ENCODE results near the gene ST7.

The ST7 gene

DNA sequence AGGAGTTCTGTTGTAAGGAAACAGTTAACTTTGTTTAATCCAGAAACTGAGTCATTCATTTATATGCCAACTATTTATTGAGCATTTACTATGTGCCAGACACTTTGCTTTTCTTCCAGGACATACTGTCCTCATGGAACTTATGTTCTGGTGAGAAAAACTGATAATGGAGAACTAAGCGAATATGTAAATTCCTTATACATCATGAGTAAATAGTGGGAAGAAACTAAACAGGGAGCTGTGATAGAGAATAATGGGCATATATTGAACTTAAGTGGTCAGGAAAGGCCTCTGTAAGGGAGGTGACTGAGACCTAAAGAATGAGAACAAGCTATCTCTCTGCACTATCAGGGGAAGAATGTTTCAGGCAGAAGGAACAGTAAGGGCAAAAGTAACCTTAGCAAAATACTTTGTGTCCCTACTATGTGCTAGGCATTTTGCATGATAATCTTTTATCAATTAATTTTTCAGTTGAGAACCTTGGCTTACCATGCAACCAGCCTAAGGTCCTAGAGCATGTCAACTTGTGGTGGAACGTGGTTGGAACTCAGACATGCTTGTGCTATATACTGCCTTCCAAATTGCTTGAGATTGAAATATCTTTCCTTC lies 45.4 kb downstream of the ST7 start:
- Mint-ChIP-seq H3K4me1 (ENCODE audit: low read depth) (no peaks in the 10 kb centered on the region), H3K27ac (no peak overlapping the region), H3K36me3 (ENCODE audit: low read depth) (no peaks in the 10 kb centered on the region), H3K4me3 (no peak overlapping the region), H3K9me3 (no peaks in the 10 kb centered on the region), H3K27me3 (ENCODE audit: low read depth) (peaks cover 19% of the 10 kb centered on the region)
- DNase-seq (ENCODE audit: low spot score), result no peak

DNA sequence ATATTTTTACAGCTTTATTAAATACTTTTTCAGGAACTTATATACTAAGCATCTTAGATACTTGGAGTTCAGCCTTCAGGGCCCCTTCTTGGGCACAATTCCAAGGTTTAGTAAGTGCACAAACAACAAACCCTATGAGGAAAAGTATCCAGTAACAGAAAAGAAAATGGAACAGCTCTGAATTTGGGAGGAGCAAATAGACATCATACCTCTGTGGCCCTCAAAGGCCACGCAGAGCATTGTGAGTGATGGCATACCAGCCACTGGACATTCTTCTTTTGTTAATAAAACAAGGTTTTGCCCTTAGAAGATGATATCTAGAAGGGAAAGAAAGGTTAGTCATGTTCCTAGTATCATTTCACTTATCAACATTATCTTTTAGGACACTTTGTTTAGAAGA lies 46.0 kb downstream of the ST7 start:
- no peaks in the 10 kb centered on the region for H3K36me3 Mint-ChIP-seq (ENCODE audit: low read depth)
- H3K27ac Mint-ChIP-seq, result no peak overlapping the region
- no peak overlapping the region for H3K4me3 Mint-ChIP-seq
- H3K9me3 Mint-ChIP-seq, result no peaks in the 10 kb centered on the region
- no peaks in the 10 kb centered on the region for H3K4me1 Mint-ChIP-seq (ENCODE audit: low read depth)
- peaks cover 23% of the 10 kb centered on the region for H3K27me3 Mint-ChIP-seq (ENCODE audit: low read depth)
- DNase-seq (ENCODE audit: low spot score), result no peak

DNA sequence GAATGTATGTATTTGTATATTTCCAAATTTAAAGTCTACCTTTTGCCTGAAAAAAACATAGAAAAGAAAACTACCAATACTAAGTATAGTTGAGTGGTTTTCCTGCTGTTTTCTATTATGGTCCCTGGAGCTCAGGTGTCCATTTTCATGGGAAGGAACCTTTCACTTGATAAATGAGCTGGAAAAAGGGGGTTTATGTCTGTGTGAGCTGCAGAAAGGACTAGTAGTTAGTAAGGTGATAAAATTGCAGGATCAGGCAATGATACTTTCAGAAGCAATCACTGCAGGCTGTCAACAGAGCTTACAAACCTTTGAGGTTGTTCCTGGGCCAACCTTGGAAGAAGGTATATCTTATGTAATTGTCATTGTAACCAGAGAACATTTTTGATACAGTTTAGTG lies 48.0 kb downstream of the ST7 start:
- Mint-ChIP-seq H3K27me3 (ENCODE audit: low read depth) (peaks cover 17% of the 10 kb centered on the region), H3K4me1 (ENCODE audit: low read depth) (no peaks in the 10 kb centered on the region), H3K27ac (no peak overlapping the region), H3K4me3 (no peak overlapping the region), H3K36me3 (ENCODE audit: low read depth) (no peaks in the 10 kb centered on the region), H3K9me3 (no peaks in the 10 kb centered on the region)
- no peak for DNase-seq (ENCODE audit: low spot score)

DNA sequence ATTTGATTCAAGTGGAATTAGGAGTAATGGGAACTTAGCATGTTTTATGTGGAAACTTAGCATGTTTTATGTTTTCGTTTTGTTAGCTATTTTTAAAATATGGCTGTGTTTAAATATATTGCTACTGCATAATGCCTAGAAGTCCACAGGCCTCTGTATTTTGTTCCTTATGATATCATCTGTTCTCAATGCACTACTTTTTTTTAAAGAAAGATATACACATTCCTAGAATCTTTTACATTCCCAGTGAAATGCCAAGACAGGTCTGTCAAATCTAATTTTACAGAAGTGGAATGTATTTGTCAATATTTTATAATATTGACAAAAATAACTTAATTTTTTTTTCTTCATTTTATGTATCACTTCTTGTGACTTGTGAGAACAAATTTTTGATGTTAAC lies 51.6 kb downstream of the ST7 start:
- H3K27me3 Mint-ChIP-seq (ENCODE audit: low read depth), result peaks cover 27% of the 10 kb centered on the region
- DNase-seq (ENCODE audit: low spot score), result no peak
- H3K4me3 Mint-ChIP-seq, result no peak overlapping the region
- no peak overlapping the region for H3K27ac Mint-ChIP-seq
- no peaks in the 10 kb centered on the region for H3K36me3 Mint-ChIP-seq (ENCODE audit: low read depth)
- H3K4me1 Mint-ChIP-seq (ENCODE audit: low read depth), result peaks cover 22% of the 10 kb centered on the region
- H3K9me3 Mint-ChIP-seq, result no peaks in the 10 kb centered on the region

DNA sequence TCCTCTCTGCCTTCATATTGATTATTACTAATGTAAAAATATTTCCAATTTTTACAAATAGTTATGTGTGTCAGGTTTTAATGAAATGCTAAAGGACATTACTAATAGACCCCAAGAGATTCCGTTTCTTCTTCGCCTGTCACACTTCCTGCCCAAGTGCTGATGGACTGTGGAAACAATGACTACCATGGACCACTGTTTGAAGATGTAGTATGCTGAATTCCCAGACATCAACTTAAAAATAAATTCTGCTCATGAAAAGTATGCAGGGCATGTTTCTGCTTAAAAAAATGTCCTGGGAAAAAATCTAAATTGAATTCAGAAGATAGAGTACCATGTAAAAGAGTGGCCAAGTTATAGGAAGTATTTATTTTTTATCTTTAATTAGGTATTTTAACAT lies 52.1 kb downstream of the ST7 start:
- peaks cover 28% of the 10 kb centered on the region for H3K4me1 Mint-ChIP-seq (ENCODE audit: low read depth)
- no peak overlapping the region for H3K4me3 Mint-ChIP-seq
- no peaks in the 10 kb centered on the region for H3K36me3 Mint-ChIP-seq (ENCODE audit: low read depth)
- H3K9me3 Mint-ChIP-seq, result no peaks in the 10 kb centered on the region
- peaks cover 31% of the 10 kb centered on the region for H3K27me3 Mint-ChIP-seq (ENCODE audit: low read depth)
- DNase-seq (ENCODE audit: low spot score), result no peak
- no peak overlapping the region for H3K27ac Mint-ChIP-seq

DNA sequence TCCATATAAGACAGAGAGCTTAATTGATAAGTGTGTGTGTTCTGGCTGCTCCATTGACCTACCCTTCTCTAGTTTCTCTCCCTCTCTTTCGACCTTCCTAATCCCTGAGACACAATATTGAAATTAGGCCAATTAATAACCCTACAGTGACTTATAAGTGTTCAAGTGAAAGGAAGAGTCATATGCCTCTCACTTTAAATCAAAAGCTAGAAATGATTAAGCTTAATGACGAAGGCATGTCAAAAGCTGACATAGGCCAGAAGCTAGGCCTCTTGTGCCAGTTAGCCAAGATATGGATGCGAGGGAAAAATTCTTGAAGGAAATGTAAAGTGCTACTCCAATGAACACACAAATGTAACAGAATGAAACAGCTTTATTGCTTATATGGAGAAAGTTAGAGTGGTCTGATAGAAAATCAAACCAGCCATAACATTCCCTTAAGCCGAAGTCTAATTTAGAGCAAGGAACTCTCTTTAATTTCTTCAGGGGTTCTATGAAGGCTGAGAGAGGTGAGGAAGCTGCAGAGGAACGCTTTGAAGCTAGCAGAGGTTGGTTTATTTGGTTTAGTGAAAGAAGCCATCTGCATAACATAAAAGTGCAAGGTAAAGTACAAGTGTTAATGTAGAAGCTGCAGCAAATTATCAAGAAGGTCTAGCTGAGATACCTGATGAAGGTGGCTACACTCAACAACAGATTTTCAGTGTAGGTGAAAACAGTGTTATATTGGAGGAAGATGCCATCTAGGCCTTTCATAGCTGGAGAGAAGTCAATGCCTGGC lies 53.8 kb downstream of the ST7 start:
- no peak overlapping the region for H3K27ac Mint-ChIP-seq
- no peak overlapping the region for H3K4me3 Mint-ChIP-seq
- H3K9me3 Mint-ChIP-seq, result no peaks in the 10 kb centered on the region
- peaks cover 29% of the 10 kb centered on the region for H3K27me3 Mint-ChIP-seq (ENCODE audit: low read depth)
- H3K4me1 Mint-ChIP-seq (ENCODE audit: low read depth), result peaks cover 41% of the 10 kb centered on the region
- no peak for DNase-seq (ENCODE audit: low spot score)
- no peaks in the 10 kb centered on the region for H3K36me3 Mint-ChIP-seq (ENCODE audit: low read depth)

DNA sequence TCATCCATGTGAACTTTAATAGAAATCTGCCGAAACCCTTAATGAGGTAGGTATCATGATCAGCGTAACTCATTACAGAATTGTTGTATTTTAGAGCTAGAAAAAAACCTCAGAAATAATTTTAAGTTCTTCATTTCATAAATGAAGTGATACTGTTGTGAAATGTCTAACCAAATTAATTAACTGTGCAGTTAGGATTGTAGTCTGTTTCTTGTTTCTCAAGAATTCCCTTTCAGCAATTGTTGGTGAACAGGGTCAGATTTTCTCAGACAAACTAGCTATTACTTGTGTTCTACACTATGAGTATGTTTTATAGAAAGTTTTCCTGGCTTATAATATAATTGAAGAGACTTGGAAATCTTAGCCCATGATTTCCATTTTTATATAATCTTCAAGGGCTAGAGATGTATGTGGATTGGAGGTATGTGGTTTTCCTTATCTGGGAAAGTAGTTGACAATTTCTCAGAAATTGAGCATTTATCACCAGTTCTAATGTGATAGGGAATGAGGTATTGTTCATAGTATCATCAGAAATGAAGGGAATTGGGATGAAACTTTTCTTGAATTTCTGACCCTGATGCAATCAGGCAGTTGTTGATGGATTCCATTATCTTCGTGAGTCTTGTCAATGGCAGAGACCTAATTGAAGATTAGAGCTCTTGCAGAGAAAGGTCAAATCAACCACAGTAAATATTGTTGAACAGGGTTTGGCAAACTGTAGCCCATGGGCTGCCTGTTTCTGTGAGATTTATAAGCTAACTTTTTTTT lies 55.0 kb downstream of the ST7 start:
- peak overlapping the region; percentile 3 for H3K4me3 Mint-ChIP-seq
- no peaks in the 10 kb centered on the region for H3K9me3 Mint-ChIP-seq
- no peaks in the 10 kb centered on the region for H3K36me3 Mint-ChIP-seq (ENCODE audit: low read depth)
- peaks cover 41% of the 10 kb centered on the region for H3K4me1 Mint-ChIP-seq (ENCODE audit: low read depth)
- DNase-seq (ENCODE audit: low spot score), result no peak
- no peak overlapping the region for H3K27ac Mint-ChIP-seq
- H3K27me3 Mint-ChIP-seq (ENCODE audit: low read depth), result peaks cover 29% of the 10 kb centered on the region

DNA sequence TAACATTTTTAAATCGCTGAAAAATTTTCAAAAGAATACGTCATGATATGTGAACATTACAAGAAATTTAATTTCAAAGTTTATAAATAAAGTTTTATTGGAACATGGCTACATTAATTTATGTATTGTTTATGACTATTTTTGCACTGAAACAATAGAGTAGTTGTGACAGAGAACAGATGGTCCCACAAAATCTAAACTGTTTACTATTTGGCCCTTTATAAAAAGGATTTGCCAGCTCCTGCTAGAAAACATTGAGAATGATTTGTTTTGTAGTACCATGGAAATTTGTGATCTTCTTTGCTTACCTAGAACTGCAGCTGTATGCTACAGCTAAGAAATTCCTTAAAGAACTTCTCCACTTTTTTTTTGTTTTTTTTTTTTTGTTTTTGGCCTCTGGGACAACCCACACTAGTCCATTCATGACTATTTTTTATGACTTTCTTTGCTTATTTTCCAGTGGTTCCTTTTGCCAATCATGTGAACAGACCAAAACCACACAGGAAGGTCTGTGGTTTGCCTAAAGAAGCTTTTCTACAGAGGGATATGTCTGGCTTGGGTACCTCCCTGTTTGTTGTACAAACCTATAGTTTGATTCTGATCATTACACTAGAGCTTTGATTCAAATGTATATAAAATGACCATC lies 55.7 kb downstream of the ST7 start:
- peak overlapping the region; percentile 16 for H3K27ac Mint-ChIP-seq
- DNase-seq (ENCODE audit: low spot score), result peak; percentile 51
- H3K27me3 Mint-ChIP-seq (ENCODE audit: low read depth), result peaks cover 26% of the 10 kb centered on the region
- peaks cover 41% of the 10 kb centered on the region for H3K4me1 Mint-ChIP-seq (ENCODE audit: low read depth)
- H3K9me3 Mint-ChIP-seq, result no peaks in the 10 kb centered on the region
- H3K4me3 Mint-ChIP-seq, result peak overlapping the region; percentile 67
- no peaks in the 10 kb centered on the region for H3K36me3 Mint-ChIP-seq (ENCODE audit: low read depth)

DNA sequence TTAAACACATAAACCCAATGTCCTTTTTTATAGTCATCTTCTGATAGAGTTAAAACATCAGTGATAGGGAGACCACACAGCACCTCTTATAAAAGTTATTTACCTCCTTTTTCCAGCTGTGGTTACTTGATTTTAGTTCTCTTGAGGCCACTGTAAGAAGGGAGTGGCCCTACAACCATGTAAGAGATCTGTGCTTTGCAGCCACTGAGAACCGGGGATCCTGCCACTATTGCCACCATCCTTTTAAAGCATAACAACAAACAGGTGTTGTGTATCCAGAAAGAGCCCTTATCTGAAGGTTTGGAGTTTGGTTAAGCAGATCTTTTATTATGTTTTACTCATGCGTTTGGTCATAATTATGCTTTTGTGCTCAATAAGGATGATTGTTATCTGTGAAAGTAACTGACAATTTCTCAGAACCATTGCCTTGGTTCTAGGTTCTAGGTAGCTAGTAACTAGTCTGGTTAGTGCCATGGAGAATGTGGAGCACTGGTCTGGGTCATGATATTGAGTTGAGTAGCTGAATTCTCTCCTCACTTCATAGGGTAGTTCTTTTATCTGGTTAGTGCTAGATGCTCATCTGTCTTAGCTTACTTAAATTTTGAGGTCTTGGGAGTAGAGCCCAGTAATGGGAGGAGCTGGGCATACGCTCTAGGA lies 56.5 kb downstream of the ST7 start:
- H3K4me1 Mint-ChIP-seq (ENCODE audit: low read depth), result peaks cover 48% of the 10 kb centered on the region
- peaks cover 24% of the 10 kb centered on the region for H3K27me3 Mint-ChIP-seq (ENCODE audit: low read depth)
- peak overlapping the region; percentile 67 for H3K4me3 Mint-ChIP-seq
- no peaks in the 10 kb centered on the region for H3K9me3 Mint-ChIP-seq
- H3K27ac Mint-ChIP-seq, result peak overlapping the region; percentile 78
- no peaks in the 10 kb centered on the region for H3K36me3 Mint-ChIP-seq (ENCODE audit: low read depth)
- no peak for DNase-seq (ENCODE audit: low spot score)

DNA sequence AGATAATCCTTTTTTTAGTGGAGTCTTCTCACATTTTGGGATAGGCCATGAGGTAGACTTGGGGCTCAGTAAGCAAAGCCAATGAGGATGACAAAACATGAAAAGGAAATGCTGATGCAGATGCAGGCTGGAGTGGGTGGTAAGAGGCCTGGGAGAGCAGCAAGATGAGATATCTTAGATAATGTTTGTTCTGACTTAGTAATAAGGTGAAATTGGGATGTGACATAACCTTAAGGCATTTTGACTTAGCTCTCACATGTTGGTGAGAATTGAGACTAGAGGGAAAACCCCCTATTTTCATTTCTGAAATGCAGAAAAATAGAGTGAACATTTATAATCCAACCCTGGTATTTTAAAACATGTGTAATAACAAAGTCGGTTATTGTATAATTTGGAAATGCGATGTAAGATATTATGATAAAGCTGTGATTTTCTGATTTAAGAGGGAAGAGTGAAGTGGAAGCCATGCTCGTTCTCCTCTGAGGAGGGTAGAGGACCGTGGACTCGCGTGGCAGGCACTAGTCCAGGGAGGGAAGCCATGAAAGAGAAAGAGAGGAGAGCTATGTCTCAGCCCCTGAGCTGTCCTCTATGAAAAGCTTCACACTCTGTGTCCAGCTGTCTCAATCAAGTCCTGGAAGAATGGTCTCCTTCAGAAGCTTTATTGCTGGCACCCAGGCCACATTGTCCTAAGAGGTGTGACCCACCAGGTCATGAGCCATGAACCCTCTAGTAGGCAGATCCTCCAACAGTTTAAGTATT lies 57.3 kb downstream of the ST7 start:
- H3K4me3 Mint-ChIP-seq, result peak overlapping the region; percentile 67
- no peaks in the 10 kb centered on the region for H3K9me3 Mint-ChIP-seq
- H3K4me1 Mint-ChIP-seq (ENCODE audit: low read depth), result peaks cover 52% of the 10 kb centered on the region
- no peaks in the 10 kb centered on the region for H3K36me3 Mint-ChIP-seq (ENCODE audit: low read depth)
- DNase-seq (ENCODE audit: low spot score), result peak; percentile 65
- H3K27me3 Mint-ChIP-seq (ENCODE audit: low read depth), result peaks cover 29% of the 10 kb centered on the region
- peak overlapping the region; percentile 78 for H3K27ac Mint-ChIP-seq

DNA sequence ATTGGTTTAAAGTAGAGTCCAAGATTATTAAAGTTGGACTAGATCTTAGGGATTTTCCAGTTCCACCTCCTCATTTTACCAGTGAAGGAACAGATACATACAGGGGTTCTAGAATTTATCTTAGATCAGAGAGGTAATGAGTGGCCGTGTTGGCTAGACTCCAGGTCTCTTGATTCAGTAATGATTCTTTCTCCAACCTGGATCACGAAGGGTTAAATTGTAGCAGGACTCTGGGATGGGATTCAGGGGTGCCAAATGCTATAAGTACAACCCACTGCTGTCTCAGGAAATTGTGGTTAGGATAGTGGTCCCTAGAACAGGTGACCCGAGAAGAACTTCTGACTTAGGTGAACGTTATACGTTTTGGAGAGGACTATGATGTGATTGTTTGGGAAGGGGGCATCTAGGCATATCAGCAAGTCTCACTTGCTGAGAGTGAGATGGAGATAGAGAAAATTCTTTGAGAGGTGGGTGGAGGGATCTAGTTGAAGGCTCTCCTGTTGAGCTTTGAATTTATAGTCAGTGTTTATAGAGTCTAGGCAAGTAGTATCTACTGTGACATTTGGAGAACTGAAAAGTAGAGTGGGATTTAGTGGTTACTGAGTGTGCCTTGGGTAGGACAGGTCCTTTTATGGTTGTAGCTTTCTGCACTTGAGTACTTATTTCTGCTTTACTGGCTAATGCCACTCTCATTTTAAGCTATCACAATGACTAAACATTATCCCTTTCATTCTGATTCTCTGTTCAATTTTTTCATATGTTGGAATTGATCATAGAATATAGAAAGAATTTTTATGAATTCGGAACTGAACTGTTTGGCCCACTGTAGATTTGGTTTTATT lies 58.3 kb downstream of the ST7 start:
- H3K27ac Mint-ChIP-seq, result no peak overlapping the region
- peaks cover 52% of the 10 kb centered on the region for H3K4me1 Mint-ChIP-seq (ENCODE audit: low read depth)
- H3K4me3 Mint-ChIP-seq, result no peak overlapping the region
- DNase-seq (ENCODE audit: low spot score), result no peak
- H3K9me3 Mint-ChIP-seq, result no peaks in the 10 kb centered on the region
- peaks cover 28% of the 10 kb centered on the region for H3K27me3 Mint-ChIP-seq (ENCODE audit: low read depth)
- no peaks in the 10 kb centered on the region for H3K36me3 Mint-ChIP-seq (ENCODE audit: low read depth)

DNA sequence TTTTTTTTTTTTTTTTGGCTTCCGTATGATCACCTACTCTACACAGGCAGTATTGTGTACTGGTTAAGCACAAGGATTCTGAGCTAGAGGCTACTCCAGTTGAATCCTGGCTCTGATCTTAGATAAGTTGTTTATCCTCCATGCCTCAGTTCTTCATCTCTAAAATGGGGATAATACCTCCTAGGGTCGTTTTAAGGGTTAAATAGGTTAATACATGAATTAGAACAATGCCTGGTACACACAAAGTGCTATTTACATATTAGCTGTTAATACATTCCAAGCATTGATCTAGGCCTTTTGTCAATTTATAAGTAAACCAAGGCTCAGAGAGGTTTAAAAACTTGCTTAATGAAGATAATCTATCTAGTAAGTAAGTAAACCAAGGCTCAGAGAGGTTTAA lies 59.0 kb downstream of the ST7 start:
- no peaks in the 10 kb centered on the region for H3K36me3 Mint-ChIP-seq (ENCODE audit: low read depth)
- H3K9me3 Mint-ChIP-seq, result no peaks in the 10 kb centered on the region
- peaks cover 50% of the 10 kb centered on the region for H3K4me1 Mint-ChIP-seq (ENCODE audit: low read depth)
- peaks cover 26% of the 10 kb centered on the region for H3K27me3 Mint-ChIP-seq (ENCODE audit: low read depth)
- no peak for DNase-seq (ENCODE audit: low spot score)
- no peak overlapping the region for H3K27ac Mint-ChIP-seq
- H3K4me3 Mint-ChIP-seq, result no peak overlapping the region
